IPS DF 19.7 (cell line): ENCODE measurements around the gene POU2F1.
A peak's percentile ranks its signal among the peaks of the same experiment; 100 is the strongest.

Experiments
- DNase-seq: peaks from one replicate; pipeline ENCODE4 v3.0.0-alpha.2; 2013; ENCODE audit warnings: low read depth, low spot score

POU2F1 gene

DNA sequence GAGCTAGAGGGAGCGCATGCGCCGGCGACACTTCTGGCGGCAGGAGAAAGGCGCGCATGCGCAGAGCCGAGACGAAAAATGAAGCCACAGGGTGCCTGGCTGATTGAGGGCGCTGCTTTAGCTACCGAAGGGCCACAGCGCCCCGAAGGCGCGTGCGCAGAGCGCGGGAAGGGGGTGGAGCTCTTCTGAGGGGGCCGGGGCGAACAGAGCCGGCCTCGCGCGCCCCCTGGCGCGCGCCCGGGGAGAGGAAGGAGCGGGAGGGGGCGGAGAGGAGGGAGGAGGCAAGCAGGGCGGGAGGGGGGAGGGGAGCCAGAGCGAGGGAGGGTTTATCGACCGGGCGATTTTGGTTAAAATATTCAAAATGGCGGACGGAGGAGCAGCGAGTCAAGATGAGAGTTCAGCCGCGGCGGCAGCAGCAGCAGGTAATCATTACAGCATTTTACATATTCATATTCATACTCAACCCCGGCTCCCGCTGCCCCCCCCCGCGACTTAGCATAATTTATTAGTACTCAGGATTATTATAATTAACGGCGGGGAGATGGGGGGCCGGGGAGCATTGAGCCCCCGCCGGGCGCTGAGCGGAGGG, at the start of gene POU2F1:
POU2F1 (plus strand) TSS at position 350 of the 589 bp plus-strand sequence; CDS start at position 362, 12 bp downstream.
- DNase-seq, result peak; percentile 80

DNA sequence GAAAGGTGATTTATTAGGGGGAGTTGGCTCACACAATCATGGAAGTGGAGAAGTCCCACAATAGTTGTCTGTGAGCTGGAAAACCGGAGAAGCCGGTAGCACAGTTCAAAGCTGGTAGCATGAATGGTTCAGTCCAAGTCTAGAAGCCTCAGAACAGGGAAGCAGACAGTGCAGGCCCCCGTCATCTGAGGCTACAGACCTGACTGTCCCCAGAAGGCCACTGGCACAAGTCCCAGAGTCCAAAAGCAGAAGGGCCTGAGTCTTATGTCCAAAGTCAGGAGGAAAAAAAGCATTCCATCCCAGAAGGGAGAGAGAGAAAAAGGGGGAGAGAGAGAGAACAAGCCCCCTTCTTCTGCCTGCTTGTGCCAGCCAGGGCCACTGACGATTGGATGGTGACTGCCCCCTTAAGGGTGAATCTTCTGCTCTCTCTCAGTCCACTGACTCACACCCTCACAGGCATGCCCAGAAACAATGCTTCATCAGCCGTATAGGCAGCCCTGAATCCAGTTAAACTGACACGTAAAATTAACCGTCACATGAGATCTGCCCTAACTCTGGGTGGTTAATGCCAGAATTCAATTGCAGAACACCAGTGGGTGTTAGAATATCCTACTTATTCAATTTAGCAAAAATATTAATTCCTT, 49.3 kb upstream of the POU2F1 start:
- no peak for DNase-seq

DNA sequence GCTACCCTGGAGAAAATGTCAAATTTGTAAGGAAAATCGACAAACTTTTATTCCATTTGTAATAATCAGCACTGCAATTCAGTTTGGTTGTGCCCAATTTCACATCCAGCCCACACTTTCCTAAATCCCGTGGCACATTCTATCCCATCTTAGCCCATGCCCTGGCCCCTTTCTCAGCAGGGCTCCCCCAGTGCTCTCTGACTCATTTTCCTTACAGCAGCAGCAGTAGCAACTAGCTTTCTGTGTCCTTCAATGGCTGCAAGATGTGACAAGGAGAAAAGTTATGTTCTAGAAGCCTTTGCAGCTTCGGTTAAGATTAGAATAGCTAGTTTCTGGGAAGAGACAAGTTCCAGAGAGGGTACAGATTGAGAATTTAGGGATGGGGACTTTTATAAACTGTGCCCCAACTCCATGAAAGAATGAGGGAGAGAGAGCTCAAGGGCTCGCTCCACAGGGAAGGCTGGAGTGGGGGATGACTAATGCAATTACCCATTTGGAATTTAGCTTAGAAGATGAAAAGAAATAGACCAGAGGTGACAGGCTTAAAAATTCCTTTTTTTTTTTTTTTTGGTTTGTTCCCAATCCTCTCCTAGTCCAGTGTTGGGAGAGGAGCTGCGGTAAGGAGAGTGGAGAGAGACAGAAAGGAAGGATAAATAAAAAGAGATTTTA, 47.0 kb upstream of the POU2F1 start:
- DNase-seq, result no peak

- DNase-seq, result no peak
Measured at GRCh38 chr1:167175901-167176300, 44.8 kb upstream of the POU2F1 start.

GRCh38 chr1:167178831-167179230, 41.9 kb upstream of the POU2F1 start:
- DNase-seq, result no peak

DNA sequence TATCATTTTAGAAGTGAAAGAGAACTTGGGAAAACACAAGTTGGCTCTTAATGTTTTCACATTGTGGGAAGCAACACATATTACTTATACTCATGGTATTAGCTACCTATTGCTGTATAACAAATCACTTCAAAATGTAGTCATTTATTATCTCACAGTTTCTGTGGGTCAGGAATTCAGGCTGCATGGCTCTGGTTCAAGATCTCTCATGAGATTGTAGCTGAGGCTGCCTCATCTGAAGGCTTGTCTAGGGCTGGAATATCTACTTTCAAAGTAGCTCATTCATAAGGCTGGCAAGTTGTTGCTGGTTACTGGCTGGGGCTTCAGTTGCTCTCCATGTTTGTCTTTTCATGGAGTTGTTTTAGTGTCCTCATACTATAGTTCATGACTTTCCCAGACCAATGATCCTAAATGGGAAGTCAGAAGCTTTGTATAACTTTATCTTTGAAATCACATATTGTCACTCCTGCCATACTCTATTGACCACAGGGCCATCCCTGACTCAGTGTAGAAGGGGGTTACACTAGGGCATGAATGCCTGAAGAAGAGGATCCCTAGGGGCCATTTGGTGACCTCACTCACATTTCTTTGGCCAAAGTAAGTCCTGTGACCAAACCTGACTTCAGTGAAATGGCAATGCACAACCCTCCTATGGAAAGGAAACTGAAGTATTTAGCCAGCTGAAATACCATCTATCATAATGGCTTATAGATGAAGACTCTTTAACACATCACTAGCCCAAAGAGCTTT, 37.9 kb upstream of the POU2F1 start:
- DNase-seq, result no peak

DNA sequence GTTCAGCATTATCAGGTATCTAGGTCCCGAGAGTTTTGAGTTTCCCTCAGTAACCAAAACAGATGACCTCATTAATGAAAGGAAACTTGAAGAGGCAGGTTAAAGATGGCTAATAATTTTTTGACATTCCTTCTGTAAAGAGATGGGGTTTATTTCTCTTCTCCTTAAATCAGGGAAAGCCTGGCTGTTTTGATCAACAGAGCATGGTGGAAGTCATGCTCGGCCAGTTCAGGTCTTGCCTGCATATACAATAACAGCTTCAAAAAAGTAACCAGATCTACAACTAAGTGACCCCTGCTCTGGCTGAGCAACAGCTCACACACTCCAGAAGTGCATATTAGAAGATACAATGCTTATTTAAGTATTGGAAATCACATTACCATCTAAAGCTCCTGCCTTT, 36.6 kb upstream of the POU2F1 start:
- no peak for DNase-seq

DNA sequence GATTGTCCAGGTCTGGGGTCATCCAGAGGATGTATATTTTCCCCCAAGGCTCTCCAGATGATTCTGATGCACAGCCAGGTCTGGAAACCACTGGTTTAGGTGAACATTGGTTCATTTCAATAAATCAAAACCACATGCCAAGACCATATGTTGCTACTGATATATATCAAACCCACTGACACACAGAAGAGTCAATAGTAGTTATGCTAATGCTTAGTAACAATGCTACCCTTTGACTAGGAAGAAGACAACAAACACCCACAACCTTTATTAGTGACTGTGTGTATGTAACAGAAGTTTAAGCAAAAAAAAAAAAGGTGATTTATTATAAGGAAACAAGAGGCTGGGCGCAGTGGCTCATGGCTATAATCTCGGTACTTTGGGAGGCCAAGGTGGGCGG, 35.6 kb upstream of the POU2F1 start:
- no peak for DNase-seq

DNA sequence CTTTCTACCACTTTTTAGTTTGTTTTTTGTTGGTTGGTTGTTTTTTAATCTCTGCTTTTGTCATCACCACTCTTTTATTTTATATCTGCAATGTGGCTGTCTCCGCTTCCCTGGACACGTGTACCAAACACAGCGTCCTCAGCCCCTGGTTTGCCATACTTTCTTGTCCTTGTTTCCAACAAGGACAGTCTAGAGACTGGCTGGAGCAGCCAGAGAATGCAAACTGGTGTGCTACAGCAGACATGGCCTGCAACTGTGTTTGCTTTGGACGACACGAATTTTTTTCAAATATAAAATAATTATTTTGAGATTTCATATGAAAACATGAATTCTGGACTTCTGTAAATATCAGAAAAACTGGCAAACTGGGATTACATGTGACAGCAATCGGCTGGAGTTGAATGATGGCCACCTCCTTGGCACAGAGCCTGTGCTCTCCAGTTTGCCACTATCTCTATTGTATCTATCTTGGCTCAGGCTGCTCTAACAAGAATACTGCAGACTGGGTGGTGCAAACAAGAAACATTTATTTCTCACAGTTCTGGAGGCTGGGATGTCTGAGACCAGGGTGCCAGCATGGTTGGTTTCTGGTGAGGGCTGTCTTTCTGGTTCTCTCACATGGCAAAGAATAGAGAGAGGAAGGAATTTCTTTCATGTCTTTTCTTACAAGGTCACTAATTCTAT, 34.6 kb upstream of the POU2F1 start:
- no peak for DNase-seq

DNA sequence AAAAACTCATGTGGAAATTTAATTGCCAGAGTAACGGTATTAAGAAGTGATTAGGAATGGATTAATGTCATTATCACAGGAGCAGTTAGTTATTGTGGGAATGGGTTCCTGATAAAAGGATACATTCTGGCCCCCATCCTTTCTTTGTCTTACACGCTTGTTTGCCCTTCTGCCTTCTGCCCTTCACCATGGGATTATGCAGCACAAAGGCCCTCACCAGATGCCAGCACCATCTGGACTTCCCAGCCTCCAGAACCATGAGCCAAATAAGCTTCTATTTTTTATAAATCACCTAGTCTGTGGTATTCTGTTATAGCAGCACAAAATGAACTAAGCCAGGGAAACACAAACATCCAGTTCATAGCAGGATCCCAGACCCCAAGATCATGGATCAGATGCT, 33.9 kb upstream of the POU2F1 start:
- no peak for DNase-seq

DNA sequence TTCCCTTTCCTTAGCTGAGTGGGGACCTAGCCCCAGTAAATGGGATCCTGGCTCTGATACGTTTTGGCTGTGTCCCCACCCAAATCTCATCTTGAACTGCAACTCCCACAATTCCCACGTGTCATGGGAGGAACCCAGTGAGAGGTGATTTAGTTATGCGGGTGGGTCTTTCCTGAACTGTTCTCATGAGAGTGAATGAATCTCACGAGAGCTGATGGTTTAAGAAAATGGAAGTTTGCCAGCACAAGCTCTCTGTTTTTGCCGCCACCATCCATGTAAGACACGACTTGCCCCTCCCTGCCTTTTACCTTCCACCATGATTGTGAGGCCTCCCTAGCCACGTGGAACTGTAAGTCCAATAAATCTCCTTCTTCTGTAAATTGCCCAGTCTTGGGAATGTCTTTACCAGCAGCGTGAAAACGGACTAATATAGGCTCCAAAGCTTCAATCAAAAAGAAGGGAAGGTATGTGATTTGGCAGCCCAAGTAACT, 29.9 kb upstream of the POU2F1 start:
- DNase-seq, result no peak

DNA sequence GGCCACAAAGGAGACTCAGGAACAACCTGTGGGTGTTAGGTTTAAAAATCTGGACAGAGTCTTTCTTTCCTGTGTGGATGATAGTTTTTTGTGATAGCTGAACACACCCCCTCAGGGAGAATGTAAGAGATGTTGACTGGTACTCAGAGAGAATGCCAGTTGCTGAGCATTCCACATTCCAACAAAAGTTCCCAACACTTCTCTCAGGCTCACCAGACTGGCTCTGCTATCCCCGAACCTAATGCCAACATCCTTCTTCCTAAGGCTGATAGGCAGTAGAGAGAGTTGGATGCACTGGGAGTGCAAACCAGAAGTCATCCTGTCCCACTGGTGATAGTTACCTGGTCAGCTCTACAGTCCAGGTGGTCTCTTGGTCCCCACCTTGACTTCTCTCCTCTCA, 28.7 kb upstream of the POU2F1 start:
- no peak for DNase-seq

- DNase-seq, result no peak
Measured at GRCh38 chr1:167194182-167194581, 26.5 kb upstream of the POU2F1 start.

DNA sequence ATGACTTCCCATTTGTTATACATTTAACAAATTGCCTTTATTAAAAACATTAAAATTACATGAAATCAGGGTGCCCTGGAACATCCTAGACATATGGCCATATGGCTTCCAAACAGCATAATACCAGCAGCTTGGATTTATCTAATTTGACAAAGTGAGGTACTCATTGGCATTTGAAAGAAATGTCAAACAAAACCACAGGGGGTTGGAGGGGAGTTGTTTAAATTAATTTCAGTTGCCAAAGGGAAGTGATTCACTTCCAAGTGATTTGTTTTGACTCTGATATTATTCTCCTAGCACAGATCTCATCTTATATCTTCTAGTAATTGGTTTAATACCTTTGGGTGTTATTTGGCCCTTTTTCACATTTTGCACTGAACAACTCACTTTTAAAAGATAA, 24.5 kb upstream of the POU2F1 start:
- DNase-seq, result no peak

- DNase-seq, result no peak
Measured at GRCh38 chr1:167197236-167197635, 23.4 kb upstream of the POU2F1 start.

DNA sequence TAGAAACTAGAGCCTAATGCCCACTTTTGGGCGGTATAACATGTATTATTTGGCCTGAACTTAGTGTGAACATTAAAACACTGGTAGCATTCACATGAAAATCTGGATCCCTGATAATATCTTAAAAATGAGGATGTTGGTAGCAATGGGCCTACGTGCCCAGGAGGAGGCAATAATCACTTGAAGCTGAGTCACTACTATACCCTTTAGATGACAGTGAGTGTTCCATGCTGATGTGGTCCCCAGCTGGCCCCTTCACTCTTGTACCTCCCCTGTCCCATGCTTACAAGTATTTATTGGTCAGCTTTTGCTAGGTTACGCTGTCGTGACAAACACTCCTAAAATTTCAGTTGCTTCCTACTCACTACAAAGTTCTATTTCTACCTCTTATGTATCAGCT, 23.0 kb upstream of the POU2F1 start:
- DNase-seq, result no peak

GRCh38 chr1:167198518-167199133, 22.1 kb upstream of the POU2F1 start:
- DNase-seq, result no peak

DNA sequence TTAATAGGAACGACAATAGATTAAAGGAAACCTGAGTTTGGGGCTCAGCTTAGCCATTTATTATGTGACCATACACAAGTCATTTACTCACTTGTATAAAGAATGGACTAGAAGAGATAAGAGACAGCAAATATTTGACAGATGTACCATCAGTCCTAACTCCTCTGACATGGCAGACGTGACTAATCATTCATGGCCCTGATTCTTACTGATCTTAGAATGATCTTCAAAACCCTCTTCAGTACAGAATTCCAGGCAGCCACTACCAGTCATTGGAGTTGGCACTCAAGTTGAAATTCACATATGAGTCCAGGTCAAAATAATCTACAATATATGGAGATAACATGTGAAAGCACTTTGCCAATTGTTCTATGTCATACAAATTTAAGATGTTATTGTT, 21.0 kb upstream of the POU2F1 start:
- DNase-seq, result no peak

GRCh38 chr1:167200272-167200671, 20.4 kb upstream of the POU2F1 start:
- no peak for DNase-seq

- DNase-seq, result no peak
Measured at GRCh38 chr1:167200749-167201148, 19.9 kb upstream of the POU2F1 start.

DNA sequence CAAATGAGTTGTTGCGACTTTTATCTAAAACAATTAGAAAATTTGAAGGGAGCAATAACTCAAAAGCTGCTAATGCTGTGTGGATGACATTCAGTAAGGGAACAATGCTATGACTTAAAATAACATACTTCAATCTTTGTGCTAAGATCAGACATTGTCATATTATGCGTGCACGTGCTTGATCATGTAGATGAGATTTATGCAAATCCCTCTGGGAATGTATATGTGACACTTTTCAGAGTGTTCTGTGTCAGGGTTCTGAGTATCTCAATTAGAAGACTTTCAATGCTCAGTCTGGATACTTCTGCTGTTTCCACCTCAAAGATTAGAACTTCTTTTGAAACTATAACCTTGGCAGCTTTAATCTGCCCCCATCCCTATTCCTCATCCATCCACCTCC, 18.6 kb upstream of the POU2F1 start:
- DNase-seq, result no peak
